Stimulated activated CD4-positive, alpha-beta T cell treated with anti-CD3 and anti-CD28 coated beads, TNF-alpha, amount 100 ng/mL, for 4 hours (primary cell): ENCODE data around the gene LTC4S.
A peak's percentile ranks its signal among the peaks of the same experiment; 100 is the strongest.
"Not testable (repeated sequence)": the region's sequence is repeated elsewhere in the genome, so short reads cannot be mapped to it uniquely, and the experiment has no call there.

Experiments
- DNase-seq, 3 experiments: peaks; one replicate each; pipeline ENCODE4 v3.0.0-alpha.2; 2020; ENCODE audit warnings: low read depth in 3 of 3

Gene LTC4S

GRCh38 chr5:179823937-179824744 lies 30.4 kb downstream of the LTC4S start:
- no peak for DNase-seq

GRCh38 chr5:179824745-179825112 lies 30.9 kb downstream of the LTC4S start:
- no peak for DNase-seq

- DNase-seq, result no peak
Observed at GRCh38 chr5:179825655-179826182, 31.9 kb downstream of the LTC4S start.

- no peak for DNase-seq
Observed at GRCh38 chr5:179827680-179828079, 33.9 kb downstream of the LTC4S start.

- DNase-seq, result no peak
Observed at GRCh38 chr5:179828756-179829421, 35.1 kb downstream of the LTC4S start.

GRCh38 chr5:179829732-179830435 lies 36.1 kb downstream of the LTC4S start:
- DNase-seq, result no peak

- DNase-seq, result no peak
Observed at GRCh38 chr5:179830818-179831468, 37.2 kb downstream of the LTC4S start.

- DNase-seq, result no peak
Observed at GRCh38 chr5:179832039-179832745, 38.4 kb downstream of the LTC4S start.

GRCh38 chr5:179833056-179833708 lies 39.4 kb downstream of the LTC4S start:
- DNase-seq, result no peak

- no peak for DNase-seq
Observed at GRCh38 chr5:179833709-179834070, 39.9 kb downstream of the LTC4S start.

- no peak for DNase-seq
Observed at GRCh38 chr5:179834120-179834519, 40.3 kb downstream of the LTC4S start.

GRCh38 chr5:179834871-179835270 lies 41.1 kb downstream of the LTC4S start:
- DNase-seq, result not testable (repeated sequence)

- peak in 2 of 3 experiments; percentile 32 to 38 for DNase-seq
Observed at GRCh38 chr5:179836225-179837019, 42.6 kb downstream of the LTC4S start.

- DNase-seq, result no peak
Observed at GRCh38 chr5:179837076-179838011, 43.6 kb downstream of the LTC4S start.

GRCh38 chr5:179839328-179840256 lies 45.8 kb downstream of the LTC4S start:
- DNase-seq, result no peak

GRCh38 chr5:179840321-179840720 lies 46.5 kb downstream of the LTC4S start:
- no peak for DNase-seq

- no peak for DNase-seq
Observed at GRCh38 chr5:179840766-179841165, 47.0 kb downstream of the LTC4S start.

GRCh38 chr5:179841621-179842020 lies 47.8 kb downstream of the LTC4S start:
- DNase-seq, result no peak
